GM18499 (cell line): Measurements from ENCODE around the gene GGNBP2.

Source experiments
- ATAC-seq: cut with Tn5 transposase; IDR thresholded peaks from one replicate; pipeline ENCODE4 v1.9.1; 2021; ENCODE audit warnings: moderate number of reproducible peaks; ENCODE audit not compliant: insufficient read depth, unreplicated experiment

The GGNBP2 gene

DNA sequence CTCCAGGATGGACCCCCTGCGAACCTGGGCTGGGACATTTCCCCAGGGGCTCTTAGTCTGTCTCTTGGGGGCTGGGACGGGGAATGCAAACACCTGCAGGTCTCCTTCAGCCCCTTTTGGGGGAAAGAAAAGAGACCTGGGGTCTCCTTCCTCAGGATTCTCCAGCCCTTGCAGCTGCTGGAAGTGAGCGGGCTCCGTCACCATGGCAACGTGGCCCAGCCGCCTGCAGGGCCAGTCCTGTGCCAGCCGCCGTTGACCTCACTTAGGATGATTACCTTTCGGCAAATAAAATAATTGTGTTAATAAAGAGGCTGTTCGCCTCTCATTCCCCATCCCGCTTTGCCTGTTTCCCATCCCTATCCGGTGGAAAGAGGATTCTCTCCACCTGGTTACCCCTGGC is 82.4 kb downstream of the GGNBP2 start:
- ATAC-seq = no peak

DNA sequence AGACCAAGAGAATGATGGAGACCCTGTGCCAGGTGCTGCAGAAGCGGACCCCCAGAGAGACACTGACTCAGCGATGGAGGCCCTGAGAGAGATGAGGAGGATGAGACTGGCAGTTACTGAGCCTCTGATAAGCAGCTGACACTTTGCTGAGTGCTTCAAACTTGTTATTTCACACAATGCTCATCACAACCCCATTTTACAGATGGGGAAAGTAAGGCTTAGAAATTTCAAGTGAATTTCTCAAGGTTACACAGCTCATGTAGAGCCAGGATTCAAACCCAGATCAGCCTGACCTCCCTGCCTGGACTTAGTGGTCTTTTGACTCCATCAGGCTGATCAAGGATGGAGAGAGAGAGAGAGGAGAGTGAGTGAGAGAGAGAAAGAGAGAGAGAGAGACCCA is 83.9 kb downstream of the GGNBP2 start:
- no peak for ATAC-seq

- no peak for ATAC-seq
Measured at GRCh38 chr17:36629252-36629847, 84.6 kb downstream of the GGNBP2 start.

DNA sequence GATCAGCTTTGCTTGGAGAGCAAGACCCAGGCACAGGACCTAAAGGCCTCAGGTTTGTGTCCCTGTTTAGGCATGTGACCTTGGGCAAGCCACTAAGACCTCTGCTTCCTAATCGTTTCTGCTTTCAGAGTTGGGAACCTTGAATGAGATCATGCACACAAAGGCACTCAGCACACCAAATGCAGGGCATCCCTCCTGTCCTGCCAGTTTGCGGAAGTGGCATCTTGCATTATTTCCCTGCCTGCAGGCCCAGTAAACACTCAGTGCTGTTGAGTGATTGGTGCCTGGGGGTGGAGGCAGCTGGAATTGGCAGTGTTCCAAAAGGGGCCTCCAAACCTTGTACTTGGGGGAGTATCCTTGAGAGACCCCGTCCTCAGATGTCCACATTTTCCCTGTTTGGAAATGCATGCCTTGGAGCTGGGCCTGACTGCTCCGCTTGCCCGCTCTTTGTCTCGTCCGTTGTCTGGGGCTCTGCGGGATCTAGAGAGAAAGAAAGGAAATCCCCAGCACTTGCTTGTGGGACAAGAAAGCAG is 85.3 kb downstream of the GGNBP2 start:
- no peak for ATAC-seq

GRCh38 chr17:36631022-36631421 is 86.3 kb downstream of the GGNBP2 start:
- ATAC-seq = no peak

DNA sequence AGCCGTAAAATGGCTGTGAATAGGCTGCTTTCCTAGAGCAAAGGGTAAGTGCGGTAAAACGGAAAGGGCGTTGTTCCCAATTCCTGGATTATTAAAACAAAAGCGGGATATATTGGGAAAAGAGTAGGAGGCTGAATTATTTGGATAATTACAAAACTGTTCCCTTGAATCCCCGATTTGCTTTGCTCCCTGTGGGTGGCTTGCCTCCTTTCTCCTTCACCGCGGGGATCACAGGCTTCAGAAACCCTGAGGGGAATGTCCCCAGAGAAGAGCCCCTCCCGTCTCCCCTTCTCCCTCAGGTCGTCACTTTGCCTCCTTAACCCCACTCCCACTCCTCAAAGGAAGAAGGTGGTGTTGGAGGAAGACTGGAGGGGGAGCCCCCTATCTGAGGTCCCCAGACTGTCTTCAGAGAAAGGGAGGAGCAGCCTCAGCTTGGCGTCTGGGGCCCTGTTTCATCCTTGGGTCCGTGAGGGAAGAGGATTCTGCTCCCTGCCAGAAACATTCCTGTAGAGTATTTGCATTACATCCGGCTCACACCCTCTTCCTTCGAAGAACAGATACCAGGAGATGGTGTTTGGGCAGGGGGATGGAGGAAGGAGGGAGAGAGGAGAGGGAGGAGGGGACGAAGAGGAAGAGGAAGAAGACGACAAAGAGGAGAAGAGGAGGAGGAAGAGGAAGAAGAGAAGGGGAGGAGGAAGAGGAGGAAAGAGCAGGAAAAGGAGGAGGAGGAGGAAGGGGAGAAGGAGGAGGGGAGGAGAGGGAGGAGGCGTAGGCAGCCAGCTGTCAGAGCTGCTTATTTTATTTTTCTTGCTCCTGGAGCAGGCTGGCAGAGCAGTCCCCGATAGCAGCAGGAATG is 88.4 kb downstream of the GGNBP2 start:
- no peak for ATAC-seq
